GM21786 (cell line): ENCODE results near the gene SIL1.
"Not testable (repeated sequence)": the region's sequence is repeated elsewhere in the genome, so short reads cannot be mapped to it uniquely, and the experiment has no call there.

Experiments
- ATAC-seq: cut with Tn5 transposase; IDR thresholded peaks from one replicate; pipeline ENCODE4 v1.9.1; 2021; ENCODE audit not compliant: unreplicated experiment

Gene SIL1

GRCh38 chr5:139038613-139039305 is 159.4 kb downstream of the SIL1 start:
- ATAC-seq = no peak

GRCh38 chr5:139037732-139038131 is 160.4 kb downstream of the SIL1 start:
- no peak for ATAC-seq

- ATAC-seq = not testable (repeated sequence)
Observed at GRCh38 chr5:139036332-139036731, 161.8 kb downstream of the SIL1 start.

DNA sequence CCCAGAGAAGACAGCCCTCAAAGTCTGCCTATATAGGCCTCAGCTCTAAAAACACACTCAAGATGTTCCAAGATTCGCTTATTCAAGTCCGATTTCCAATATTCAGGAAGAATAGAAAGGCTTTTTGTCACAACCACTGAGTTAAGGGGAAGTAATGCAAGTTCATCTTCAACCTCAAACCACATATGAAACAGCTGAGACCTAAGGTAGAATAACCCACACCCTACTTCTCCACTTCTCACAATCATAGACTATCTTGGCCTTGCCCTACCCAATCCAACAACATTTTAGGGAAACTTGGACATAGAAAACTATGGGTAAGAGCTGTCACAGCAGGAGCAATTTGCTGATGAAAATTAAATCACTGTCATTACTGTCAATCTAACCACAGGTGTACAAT is 171.0 kb downstream of the SIL1 start:
- no peak for ATAC-seq

- ATAC-seq = no peak
Observed at GRCh38 chr5:139025651-139026050, 172.5 kb downstream of the SIL1 start.

DNA sequence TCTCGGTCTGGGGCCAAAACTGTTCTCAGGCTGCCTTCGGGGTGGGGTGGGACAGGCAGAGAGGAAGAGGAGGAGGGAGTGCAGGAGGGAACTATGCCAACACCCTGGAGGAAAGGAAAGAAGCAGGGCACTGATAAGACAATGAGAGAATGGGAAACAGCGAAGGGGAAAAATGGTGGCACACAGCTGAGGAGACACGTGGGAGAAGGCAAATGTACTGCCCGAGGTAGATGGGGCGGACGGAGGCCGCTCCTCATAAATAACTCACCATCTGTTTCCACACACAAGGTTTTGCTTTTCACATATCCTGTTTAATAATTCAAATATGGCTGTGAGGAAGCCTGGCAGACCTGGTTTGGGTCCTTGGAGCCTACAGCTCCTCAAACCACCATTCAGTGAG is 174.9 kb downstream of the SIL1 start:
- ATAC-seq = no peak

GRCh38 chr5:139022528-139022927 is 175.6 kb downstream of the SIL1 start:
- ATAC-seq = no peak

DNA sequence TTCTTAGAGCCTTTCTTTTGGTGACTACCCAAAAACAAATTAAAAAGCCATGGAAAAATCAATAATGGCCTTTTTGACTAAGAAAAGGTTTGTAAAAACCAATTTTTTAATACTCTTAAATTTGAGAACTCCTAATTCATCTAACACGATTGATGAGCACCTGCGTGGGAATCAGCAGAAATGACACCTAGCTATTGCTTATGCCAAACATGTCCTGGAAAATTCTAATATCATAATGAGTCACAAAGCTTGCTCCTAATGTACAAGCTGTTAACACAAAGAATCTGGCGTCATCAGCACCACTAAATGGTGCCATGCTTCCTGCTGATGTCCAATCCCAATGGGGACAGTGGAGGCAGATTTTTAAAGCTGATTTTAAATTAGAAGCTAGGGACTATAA is 176.8 kb downstream of the SIL1 start:
- ATAC-seq = no peak

- no peak for ATAC-seq
Observed at GRCh38 chr5:139019880-139020279, 178.3 kb downstream of the SIL1 start.

DNA sequence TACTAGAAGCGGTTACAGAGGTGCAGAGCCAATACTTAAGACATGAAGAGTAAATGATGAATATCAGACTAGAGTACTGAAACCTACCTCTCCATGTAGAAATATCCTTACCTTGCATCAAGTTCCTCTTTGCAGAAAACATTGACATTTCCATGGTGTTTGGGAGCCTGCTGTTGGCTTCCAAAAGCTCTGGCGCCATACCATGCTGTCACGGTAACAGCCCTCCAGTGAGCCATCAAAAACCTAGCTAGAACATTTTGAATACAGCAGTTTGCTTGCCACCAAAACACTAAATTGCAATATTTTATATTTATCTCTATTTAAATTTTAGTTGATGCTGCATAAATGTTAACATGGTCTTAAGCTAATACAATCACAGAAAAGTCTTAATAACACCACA is 179.0 kb downstream of the SIL1 start:
- no peak for ATAC-seq

DNA sequence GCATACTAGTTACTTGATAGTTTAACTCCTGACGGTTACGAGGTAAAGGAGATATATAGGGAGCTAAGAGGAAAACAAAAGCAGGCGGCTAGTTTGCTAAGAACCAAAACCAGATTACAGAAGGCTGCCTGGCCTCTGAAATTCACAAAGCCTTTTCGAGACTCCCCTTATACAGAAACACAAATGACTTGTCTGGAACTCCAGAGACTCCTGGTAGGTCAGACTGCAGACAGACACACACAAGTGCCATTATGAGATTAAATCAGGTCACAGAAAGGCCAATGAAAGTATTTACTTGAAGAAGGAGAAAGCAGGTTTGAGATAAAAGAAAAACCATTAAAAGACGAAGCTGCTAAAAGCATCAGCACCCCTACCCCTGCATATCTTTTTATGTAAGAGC is 180.5 kb downstream of the SIL1 start:
- ATAC-seq = no peak

DNA sequence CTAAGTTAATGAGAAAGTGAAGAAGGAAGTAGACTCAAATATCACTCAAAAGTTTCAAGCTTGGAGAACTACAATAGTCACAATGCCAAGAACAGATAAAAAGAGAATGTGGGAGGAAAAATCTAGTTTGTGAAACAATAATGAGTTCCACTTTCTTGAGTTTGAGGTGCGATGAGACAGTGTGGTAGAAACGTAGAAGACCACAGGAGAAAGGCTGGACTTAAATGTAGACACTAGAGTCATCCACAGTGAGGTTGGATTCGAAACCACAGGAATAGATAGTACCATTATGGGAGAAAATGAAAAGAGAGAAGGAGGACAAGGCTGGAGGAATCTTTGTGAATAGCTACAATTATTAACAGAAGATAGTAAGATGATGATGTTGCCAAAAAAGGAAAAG is 182.0 kb downstream of the SIL1 start:
- no peak for ATAC-seq

DNA sequence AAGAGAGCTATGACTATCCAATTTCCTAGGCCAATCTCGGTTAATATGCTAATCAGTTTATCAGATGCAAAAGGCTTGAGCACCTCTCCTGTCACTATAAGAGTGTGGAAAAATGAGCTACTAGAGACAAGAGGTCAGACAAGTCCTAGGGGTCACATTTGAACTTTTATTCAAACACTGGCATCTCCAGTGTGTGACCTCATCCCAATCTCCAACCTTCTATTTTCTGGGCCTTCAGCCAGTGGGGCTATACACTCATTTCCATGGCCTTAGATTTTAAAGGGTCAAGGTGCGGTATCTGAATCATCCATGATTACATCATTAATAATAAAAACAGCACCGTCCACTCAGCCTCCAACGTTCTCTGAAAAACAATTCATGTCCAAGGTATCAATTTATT is 183.4 kb downstream of the SIL1 start:
- ATAC-seq = no peak

DNA sequence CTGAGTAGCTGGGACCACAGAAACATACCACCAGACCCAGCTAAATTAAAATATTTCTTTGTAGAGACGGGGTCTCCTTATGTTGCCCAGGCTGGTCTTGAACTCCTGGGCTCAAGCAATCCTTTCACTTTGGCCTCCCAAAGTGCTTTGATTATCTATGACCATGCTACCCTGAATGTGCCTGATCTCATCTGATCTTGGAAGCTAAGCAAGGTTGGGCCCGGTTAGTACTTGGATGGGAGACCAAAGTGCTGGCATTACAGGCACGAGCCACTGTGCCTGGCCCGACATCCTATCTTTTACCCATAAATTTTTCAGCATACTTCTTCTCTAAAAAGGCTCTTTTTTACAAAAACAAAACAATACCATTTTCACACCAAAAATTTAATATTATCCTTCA is 186.0 kb downstream of the SIL1 start:
- ATAC-seq = no peak

DNA sequence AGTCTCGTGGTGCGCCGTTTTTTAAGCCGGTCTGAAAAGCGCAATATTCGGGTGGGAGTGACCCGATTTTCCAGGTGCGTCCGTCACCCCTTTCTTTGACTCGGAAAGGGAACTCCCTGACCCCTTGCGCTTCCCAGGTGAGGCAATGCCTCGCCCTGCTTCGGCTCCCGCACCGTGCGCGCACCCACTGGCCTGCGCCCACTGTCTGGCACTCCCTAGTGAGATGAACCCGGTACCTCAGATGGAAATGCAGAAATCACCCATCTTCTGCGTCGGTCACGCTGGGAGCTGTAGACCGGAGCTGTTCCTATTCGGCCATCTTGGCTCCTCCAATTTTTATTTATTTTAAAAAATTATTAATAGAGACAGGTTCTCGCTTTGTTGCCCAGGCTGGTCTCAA is 187.0 kb downstream of the SIL1 start:
- ATAC-seq = not testable (repeated sequence)

- no peak for ATAC-seq
Observed at GRCh38 chr5:139004374-139005307, 193.5 kb downstream of the SIL1 start.

- ATAC-seq = no peak
Observed at GRCh38 chr5:138999674-139000073, 198.5 kb downstream of the SIL1 start.

GRCh38 chr5:138998521-138998920 is 199.6 kb downstream of the SIL1 start:
- no peak for ATAC-seq

- no peak for ATAC-seq
Observed at GRCh38 chr5:138996120-138996519, 202.0 kb downstream of the SIL1 start.

DNA sequence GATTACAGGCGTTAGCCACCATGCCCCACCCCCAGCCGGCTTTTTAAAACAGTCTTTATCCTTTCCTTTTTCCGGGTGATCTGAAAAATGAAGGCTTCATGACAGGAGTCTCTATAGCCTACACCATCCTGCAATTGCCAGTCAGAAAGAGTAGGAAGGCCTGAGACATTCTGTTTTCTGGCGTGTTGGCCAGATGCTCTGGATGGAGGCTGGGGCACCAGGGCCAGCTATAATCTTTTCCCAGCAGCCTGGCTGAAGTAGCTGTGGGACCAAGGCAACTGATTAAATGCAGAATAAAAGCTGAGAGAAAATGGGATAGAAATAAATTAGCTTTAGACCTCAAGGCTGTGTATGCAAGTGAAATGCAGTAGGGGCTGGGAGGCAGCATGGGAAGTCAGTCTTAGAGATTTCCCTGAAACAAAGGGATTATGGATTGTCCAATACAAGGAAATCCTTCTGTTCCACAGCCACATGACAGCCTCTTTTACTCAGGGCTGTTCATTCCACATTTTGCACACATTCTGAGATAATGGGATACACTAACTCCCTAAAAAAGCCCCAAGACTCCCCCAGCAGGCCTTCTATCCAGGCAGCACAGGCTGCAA is 207.1 kb downstream of the SIL1 start:
- no peak for ATAC-seq

DNA sequence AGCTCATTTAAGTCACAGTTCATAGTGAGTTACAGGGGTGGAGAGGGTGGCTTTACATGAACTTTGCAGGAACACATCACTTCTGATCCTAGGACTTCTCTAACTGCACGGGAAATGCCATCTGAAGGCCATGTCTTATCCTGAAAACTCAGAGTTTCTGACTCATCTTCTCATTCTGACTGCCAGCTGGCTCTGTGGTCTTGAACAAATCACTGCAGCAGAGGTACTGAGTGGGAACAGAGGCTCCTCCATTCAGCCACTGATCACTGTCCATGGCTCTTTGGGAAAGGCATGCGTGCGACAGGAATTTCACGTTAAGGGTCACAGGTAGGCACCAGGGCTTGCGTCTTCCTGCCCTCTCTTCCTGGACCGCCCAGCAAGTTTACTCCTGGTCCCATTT is 208.4 kb downstream of the SIL1 start:
- no peak for ATAC-seq
